HUDEP-2 (cell line): ENCODE results near the gene ATF7.

Experiments
- DNase-seq, 76 experiments: peaks; one replicate each; lab custom pipeline; 2025; ENCODE audit not compliant: unreplicated experiment in 76 of 76; lab: John Stamatoyannopoulos, UW

The ATF7 gene

DNA sequence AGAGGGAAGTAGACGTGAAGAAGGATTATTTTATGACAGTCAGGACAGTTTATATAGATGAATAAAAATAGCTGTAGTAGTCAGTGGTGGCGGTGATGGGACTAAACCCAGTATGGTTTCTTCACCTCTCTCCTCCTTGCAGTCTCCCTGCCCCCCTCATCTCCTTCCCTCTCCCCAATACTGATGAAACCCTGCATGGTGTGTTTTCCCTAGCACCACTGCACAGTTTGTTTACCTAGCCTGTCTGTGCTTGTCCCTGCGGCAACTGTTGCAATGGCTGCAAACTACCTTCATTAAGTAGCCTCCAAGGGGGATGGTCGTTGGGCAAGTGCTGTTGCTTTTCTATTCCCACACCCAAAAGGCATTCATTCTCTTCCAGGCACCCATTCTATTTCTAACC lies 159.5 kb downstream of the ATF7 start:
- no peak for DNase-seq

DNA sequence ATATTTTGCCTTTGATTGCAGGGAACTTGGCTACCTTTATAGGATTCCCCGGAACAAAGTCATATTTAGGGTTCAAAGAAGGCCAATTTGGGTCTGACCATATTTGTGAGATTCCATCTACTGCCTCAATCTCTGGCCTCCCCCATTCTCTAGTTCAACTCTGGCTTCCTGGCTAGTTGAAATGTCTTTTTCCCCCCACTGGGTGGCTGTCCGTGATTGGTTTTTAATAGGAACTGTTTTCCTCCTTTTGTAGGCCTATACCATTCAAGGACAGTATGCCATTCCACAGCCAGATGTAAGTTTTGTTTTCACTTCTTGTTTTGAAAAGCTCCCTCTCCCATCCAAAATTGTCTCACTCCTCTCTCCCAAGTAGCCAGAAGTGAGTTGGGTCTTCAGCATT lies 160.5 kb downstream of the ATF7 start:
- no peak for DNase-seq

DNA sequence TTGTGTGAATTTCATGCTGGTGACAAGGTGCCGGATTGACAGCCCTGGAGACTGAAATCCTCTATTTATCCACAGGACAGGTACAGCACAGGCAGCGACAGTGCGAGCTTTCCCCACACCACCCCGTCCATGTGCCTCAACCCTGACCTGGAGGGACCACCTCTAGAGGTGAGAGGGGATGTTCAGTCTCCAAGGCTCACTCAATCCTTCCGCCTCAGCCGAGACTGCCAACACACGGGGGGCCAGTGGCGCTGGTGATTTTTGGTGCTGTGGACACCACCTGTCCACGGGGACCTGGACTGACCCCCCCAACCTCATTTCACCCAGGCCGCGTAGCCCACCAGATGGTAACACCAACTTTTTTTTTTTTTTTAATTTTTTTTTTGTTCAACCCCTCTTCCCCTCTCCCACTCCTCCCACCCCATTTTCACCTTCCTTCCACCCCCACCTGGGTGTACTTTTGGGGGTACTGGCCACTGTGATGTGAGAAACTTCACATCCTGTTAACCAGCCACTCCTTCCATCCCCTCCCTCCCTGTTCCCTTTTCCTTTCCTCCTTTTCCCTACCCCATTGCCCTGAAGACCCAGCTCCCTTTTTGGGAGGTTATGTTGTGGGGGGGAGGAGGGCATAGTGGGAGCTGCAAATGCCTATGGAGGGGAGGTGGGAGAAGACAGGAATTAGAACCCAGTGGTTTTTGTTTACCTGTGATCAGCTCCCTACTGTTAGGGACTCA lies 161.3 kb downstream of the ATF7 start:
- no peak for DNase-seq

DNA sequence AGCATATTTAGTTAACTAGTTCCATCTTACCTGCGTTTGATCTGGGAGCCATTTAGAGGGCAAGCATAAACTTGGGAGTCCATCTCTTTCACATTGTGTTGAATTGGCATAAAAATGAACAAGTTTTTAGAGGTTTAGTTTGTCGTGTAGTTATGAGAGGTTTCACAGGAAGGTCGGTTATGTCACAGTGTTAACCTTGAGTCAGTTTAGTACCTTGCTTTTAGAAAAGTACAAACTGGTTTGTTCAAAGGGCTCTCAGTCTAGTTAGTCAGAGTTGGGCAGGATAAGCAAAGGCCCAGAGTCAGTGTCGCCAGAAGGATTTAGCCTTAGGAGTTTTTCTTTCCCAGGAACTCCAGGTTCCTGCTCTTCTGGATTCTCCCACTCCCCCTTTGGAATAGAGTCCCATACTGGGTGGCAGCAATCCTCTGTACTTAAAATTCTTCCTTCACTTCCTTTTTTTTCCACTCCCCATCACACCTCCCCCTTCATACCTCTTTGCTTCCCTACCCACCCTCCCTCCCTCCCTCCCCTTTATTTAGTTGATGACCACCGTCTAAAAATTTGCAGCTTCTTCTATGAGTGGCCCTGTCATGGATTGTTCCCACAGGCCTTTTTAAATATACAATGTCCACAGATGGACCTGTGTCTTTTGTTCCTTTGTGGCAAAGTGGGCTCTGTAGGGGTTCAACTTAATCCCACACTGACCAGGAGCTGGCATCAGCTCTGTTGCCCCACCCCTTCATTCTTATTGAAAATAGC lies 162.2 kb downstream of the ATF7 start:
- DNase-seq: no peak

DNA sequence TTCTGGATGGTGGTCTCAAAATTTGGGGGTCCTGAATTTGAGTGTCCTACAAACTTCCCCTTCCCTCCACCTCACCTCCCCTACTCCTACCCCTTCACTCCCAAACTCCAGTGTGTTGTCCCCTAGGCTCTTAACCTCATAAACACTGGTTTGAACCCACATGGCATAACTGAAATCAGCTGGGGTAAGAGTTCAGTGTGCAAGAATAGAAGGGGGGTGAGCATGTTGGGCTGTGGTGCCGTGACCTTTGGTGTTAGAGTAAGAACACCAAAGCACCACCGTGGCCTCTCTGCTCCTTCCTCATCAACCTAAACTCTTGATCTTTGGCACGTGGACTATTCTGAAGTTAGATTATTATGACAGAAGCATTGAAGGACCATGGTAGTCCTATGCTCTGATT lies 163.2 kb downstream of the ATF7 start:
- DNase-seq: no peak

DNA sequence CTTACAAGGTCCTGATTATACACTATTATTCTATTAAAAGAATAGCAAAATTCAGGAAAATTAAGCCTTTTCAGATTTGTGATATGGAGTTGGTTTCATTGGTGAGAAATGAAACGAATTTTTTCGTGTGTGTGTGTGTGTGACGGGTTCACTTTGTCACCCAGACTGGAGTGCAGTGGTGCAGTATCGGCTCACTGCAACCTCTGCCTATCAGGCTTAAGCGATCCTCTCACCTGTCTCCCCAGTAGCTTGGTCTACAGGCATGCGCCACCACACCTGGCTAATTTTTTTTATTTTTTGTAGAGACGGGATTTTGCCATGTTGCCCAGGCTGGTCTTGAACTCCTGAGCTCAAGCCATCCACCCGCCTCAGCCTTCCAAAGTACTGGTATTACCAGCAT lies 164.6 kb downstream of the ATF7 start:
- no peak for DNase-seq

DNA sequence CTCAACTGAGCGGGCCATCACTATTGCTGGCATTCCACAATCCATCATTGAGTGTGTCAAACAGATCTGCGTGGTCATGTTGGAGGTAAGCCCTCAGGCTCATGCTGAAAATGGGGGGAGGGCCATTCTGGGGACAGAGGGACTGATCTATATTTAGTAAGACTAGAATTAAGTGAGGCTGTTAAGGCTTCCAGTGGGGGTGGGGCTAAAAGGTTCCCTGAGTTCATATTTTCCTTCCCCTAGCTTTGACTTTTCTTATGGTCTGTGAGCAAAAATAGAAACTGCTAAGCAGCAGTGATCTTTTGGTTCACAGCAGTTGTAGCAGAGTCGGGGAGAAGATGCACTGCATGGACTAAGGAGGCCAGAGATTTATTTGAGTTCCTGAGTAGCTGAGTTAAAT lies 165.1 kb downstream of the ATF7 start:
- no peak for DNase-seq

DNA sequence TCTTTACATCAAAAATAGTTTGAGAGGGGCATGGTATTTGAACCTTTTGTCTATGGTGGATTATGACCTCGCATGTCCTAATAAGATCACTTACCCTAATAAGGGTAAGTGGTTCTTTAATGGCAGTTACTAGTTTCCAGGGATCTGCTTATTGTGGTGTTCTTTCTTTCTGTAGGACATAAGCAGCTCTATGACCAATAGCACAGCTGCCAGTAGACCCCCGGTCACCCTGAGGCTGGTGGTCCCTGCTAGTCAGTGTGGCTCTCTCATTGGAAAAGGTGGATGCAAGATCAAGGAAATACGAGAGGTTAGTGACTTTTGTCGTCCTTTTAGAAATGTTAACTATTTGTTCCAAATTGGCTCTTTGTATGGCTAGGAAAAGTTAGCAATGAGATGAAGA lies 167.1 kb downstream of the ATF7 start:
- DNase-seq: no peak
